GM10248 (cell line): ENCODE results near the gene UBE3D.
"Not testable (repeated sequence)": the region's sequence is repeated elsewhere in the genome, so short reads cannot be mapped to it uniquely, and the experiment has no call there.

ENCODE experiments used
- CTCF ChIA-PET: fragments of 300-600 bp; sonication (Branson Sonifier 250); formaldehyde crosslinking; extraction: SDS; loops from one replicate; lab custom pipeline; 2021; ENCODE audit warnings: antibody characterized with exemption; lab: Yijun Ruan, JAX
- POLR2A ChIA-PET: fragments of 350-650 bp; sonication (Branson Sonifier 250); formaldehyde crosslinking; extraction: SDS; loops from one replicate; lab custom pipeline; 2020; ENCODE audit warnings: antibody characterized with exemption; lab: Yijun Ruan, JAX
- DNase-seq: peaks from one replicate; pipeline ENCODE4 v3.0.0; 2012; ENCODE audit errors: extremely low spot score
- TF ChIP-seq, protein P1 (sequence below): IDR thresholded peaks from 2 replicates; pipeline ENCODE4 v1.5.1; 2012; ENCODE audit warnings: mild to moderate bottlenecking, low read depth; ENCODE audit errors: extremely low read depth, missing control alignments, control extremely low read depth

UBE3D gene

DNA sequence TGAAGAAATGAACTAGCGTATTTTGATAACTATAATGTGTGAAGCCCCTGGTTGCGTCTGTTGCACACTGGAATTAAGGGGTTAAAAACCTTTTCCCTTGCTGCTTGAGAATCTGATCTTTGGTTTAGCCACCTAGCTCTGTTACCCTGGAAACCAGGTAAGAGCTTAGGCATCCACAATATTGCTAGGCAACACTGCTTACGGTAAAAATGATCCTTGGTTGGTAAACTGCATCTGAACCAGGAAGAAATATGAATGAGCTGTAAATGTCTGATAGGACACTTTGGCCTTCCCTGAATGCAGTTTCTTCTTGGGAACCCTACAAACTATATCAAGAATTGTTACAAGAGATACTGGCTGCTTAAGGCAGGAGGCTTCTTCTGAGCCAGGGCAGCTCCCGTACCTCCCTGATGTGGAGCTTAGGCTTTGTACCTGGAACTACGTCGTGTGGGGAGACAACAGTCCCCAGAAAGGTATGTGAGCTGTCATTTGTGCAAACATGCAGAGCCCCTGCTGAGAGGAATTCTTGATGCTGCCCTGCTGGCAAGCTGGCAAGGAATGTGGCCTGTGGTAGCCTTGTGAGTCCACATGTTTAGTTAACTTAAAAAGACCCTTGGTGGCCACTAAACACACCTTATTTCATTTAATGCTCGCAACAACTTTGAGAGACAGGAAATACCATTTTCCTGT is 18.4 kb downstream of the UBE3D start:
- DNase-seq: no peak
- TF ChIP-seq, protein P1, sequence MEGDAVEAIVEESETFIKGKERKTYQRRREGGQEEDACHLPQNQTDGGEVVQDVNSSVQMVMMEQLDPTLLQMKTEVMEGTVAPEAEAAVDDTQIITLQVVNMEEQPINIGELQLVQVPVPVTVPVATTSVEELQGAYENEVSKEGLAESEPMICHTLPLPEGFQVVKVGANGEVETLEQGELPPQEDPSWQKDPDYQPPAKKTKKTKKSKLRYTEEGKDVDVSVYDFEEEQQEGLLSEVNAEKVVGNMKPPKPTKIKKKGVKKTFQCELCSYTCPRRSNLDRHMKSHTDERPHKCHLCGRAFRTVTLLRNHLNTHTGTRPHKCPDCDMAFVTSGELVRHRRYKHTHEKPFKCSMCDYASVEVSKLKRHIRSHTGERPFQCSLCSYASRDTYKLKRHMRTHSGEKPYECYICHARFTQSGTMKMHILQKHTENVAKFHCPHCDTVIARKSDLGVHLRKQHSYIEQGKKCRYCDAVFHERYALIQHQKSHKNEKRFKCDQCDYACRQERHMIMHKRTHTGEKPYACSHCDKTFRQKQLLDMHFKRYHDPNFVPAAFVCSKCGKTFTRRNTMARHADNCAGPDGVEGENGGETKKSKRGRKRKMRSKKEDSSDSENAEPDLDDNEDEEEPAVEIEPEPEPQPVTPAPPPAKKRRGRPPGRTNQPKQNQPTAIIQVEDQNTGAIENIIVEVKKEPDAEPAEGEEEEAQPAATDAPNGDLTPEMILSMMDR: no peak
- ChIA-PET POLR2A (no interaction called here), CTCF (interaction anchor here (0.7 to 4.3 kb wide), 7 partner anchors 8 to 777 kb away, joined by 3 to 41 read pairs (median 4); partner anchors contain the start of genes DOP1A and UBE3D)

GRCh38 chr6:83044091-83044768 is 21.4 kb downstream of the UBE3D start:
- ChIA-PET CTCF (interaction anchor here (1.3 kb wide), 1 partner anchor 22 kb away, joined by 4 read pairs; the partner anchor contains the start of gene UBE3D), POLR2A (no interaction called here)
- TF ChIP-seq, protein P1: no peak
- no peak for DNase-seq

DNA sequence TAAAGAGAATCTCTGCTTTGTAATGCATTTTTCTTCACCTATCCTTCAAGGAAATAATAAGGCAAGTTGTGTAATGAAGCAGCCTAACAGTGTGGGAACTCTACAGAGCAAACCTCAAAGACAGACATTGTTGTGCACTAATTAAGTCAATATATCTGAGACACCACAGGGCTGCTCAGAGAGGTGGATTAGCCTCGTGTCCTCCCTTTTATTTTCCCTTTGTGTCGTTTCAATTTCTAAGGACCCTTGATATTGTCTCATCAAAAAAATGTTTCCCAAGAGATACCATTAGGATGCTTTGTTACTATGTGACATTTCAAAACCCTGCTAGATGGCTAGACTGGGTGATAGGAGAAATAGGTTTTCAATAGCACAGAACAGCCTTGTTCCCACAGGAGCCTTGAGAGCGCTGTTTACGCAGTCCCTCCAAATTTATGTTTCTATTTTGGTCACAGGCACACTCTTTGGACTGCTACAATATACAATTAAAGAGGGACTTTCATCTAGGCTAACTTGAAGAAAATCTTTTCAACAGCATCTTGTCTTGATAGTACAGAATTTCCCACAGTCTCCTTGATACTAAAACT is 23.1 kb downstream of the UBE3D start:
- DNase-seq: no peak
- CTCF ChIA-PET: interaction anchor here (0.9 kb wide), 1 partner anchor 12 kb away, joined by 3 read pairs; no protein-coding TSS in a partner anchor
- POLR2A ChIA-PET: no interaction called here
- TF ChIP-seq, protein P1: no peak

- TF ChIP-seq, protein P1: no peak
- no peak for DNase-seq
- POLR2A ChIA-PET: no interaction called here
- CTCF ChIA-PET: interaction anchor here (1.0 to 2.3 kb wide), 3 partner anchors 16 to 29 kb away, joined by 3 to 7 read pairs (median 3); partner anchors contain the start of genes DOP1A and UBE3D
Measured at GRCh38 chr6:83038246-83038645, 27.4 kb downstream of the UBE3D start.

DNA sequence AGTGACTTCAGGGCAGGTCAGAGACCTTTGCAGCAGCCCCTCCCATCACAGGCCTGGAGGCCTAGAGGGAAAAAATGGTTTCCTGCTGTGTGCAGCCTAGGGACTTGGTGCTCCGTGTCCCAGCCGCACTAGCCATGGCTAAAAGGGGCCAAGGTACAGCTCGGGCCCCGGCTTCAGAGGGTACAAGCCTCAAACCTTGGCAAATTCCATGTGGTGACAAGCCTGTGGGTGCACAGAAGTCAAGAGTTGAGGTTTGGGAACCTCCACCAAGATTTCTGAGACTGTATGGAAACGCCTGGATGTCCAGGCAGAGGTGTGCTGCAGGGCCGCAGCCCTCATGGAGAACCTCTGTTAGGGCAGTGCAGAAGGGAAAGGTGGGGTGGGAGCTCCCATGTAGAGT is 34.0 kb downstream of the UBE3D start:
- POLR2A ChIA-PET: no interaction called here
- TF ChIP-seq, protein P1: no peak
- CTCF ChIA-PET: no interaction called here
- no peak for DNase-seq

DNA sequence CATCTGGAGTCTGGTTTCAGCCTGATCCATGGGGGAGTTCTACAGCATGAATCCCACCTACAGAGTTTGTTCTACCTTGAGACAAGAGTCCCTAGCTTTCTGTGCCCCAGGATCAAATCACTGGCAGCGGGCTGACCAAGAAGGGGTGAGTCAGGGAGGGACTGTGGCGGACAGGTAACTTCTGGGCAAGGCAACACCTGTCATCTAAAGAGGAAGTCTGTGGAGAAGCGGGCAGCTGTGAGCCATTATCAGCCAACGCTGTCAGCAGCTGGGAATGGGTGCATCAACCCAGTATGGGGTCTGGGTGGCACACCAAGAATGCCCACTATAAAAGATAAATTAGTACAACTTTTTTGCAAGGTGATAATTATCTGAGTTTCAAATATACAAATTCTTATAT is 45.9 kb downstream of the UBE3D start:
- CTCF ChIA-PET: interaction anchor here (1.1 to 1.9 kb wide), 3 partner anchors 10 to 45 kb away, joined by 3 to 7 read pairs (median 4); partner anchors contain the start of gene UBE3D
- POLR2A ChIA-PET: no interaction called here

DNA sequence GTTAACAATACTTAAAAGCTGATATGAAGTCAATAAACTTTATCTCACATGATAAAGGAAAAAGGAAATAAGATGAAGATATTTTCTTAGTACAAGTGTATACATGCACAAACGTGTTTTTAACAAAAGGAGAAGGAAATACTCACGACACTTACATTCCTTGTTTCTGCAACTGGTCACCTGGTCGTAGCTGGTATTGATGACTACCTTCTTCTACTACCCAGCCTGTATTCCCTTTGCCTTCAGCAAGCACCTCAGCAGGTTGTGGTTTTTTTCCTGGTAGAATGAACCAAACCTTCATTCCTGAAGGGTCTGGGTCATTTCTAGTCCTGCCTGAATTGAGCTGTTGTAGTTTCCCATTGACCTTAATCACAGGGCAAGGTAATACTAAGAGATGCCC is 54.5 kb downstream of the UBE3D start:
- DNase-seq, CTCF ChIA-PET, POLR2A ChIA-PET: not testable (repeated sequence)

More for the DNA sequence above, 45.9 kb downstream of the UBE3D start:
- TF ChIP-seq, protein P1: no peak
- no peak for DNase-seq
